ENCODE results near the gene PLK2.

DNA sequence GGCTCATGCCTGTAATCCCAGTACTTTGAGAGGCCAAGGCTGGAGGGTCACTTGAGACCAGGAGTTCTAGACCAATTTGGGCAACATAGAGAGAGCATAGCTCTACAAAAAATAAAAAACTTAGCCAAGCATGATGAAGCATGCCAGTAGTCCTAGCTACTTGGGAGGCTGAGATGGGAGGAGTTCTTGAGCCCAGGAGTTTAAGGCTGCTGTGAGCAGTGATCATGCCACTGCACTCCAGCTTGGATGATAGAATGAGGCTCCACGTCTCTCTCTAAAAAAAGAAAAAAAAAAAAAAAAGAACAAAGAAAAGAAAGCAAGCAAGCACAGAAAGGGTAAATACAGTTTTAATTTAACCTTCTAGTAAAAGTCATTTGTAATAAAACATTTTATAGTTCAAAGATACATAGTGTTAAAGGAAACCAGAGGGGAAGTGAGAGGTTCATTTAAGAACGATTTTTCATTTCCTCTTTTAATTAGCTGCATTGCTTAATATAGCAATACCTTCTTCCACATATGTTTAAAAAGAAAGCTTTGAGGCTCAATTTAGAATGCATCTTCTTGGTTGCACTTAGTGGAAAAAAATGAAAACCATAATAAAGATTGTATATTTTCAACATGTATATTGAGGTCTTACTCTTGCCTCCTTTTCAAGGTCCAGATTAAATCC lies 46.2 kb upstream of the PLK2 start:
- TF ChIP-seq ZFX (IDR thresholded peaks at IDR 0.05; ENCODE audit: borderline replicate concordance) (no peak), CTCF (IDR thresholded peaks at IDR 0.05) (no peak)
